Cardiac muscle cell (in vitro differentiated cells and primary cell): ENCODE data around the gene PNPO. TPM values are rescaled to one million over a fixed set of nuclear protein-coding genes. Genes with fewer than 3 reads are reported as not detected.
A peak's percentile ranks its signal among the peaks of the same experiment; 100 is the strongest.

Experiments
- DNase-seq, 2 donors: peaks; one replicate each; pipeline versions ENCODE4 v3.0.0 to v3.0.0-alpha.2; 2010 to 2017; ENCODE audit warnings: low read depth in 1 of 2, low spot score in 1 of 2
- H3K27ac ChIP-seq: fragments of 200-600 bp; sonication (generic); 2 replicates; pipeline ENCODE4 v1.5.1; 2016
- H3K27me3 ChIP-seq: fragments of 200-600 bp; sonication (generic); 2 replicates; pipeline ENCODE4 v1.6.0; 2016; ENCODE audit warnings: control low read depth
- H3K36me3 ChIP-seq: fragments of 200-600 bp; sonication (generic); 2 replicates; pipeline ENCODE4 v1.5.1; 2016; ENCODE audit warnings: control low read depth
- H3K4me1 ChIP-seq: fragments of 200-600 bp; sonication (generic); 2 replicates; pipeline ENCODE4 v1.8.1; 2017; ENCODE audit warnings: low read depth, mild to moderate bottlenecking, mixed run types
- H3K4me3 ChIP-seq: fragments of 200-600 bp; sonication (generic); 2 replicates; pipeline ENCODE4 v1.5.1; 2016; ENCODE audit warnings: mild to moderate bottlenecking
- H3K9me3 ChIP-seq: fragments of 200-600 bp; sonication (generic); 2 replicates; pipeline ENCODE4 v1.5.1; 2017; ENCODE audit warnings: low read depth, mild to moderate bottlenecking, control low read depth
- CTCF ChIP-seq: IDR thresholded peaks from 2 replicates; pipeline ENCODE4 v1.5.1; 2012; ENCODE audit warnings: low read depth, mild to moderate bottlenecking, low read length
- polyA plus RNA-seq: library from polyadenylated mRNA; unstranded; fragments of >200 nt; fragmentation: Nextera tagmentation; extraction: Ambion mirVana; gene quantifications from 2 replicates; pipeline ENCODE4 v1.2.1, GENCODE V29; 2016
- total RNA-seq: library from RNA; depleted of rRNA; stranded (reverse); fragments of >200 nt; gene quantifications from 2 replicates; pipeline ENCODE4 v1.2.3, GENCODE V29; 2016

The PNPO gene
- total and polyA plus RNA-seq, 2 experiments from 2014 or later = 11.7 to 12.9 TPM

- Histone ChIP-seq H3K36me3 (no peaks in the 10 kb centered on the region), H3K27ac (no peak overlapping the region), H3K9me3 (no peaks in the 10 kb centered on the region), H3K4me1 (no peaks in the 10 kb centered on the region), H3K4me3 (no peak overlapping the region), H3K27me3 (no peaks in the 10 kb centered on the region)
- no peak for TF ChIP-seq CTCF
- DNase-seq = no peak
These were observed 24.7 kb downstream of the PNPO start for GRCh38 chr17:47966079-47966519.

- Histone ChIP-seq H3K27ac (no peak overlapping the region), H3K36me3 (no peaks in the 10 kb centered on the region), H3K27me3 (no peaks in the 10 kb centered on the region), H3K4me3 (no peak overlapping the region), H3K9me3 (no peaks in the 10 kb centered on the region), H3K4me1 (no peaks in the 10 kb centered on the region)
- TF ChIP-seq CTCF = no peak
- DNase-seq = peak in 1 of 2 donors; percentile 70
These were observed 26.4 kb downstream of the PNPO start for GRCh38 chr17:47967607-47968252.

GRCh38 chr17:47968836-47969235, 27.5 kb downstream of the PNPO start:
- Histone ChIP-seq H3K36me3 (no peaks in the 10 kb centered on the region), H3K4me1 (no peaks in the 10 kb centered on the region), H3K9me3 (no peaks in the 10 kb centered on the region), H3K27ac (no peak overlapping the region), H3K4me3 (no peak overlapping the region), H3K27me3 (no peaks in the 10 kb centered on the region)
- TF ChIP-seq CTCF = no peak
- no peak for DNase-seq

GRCh38 chr17:47969930-47970724, 28.8 kb downstream of the PNPO start:
- H3K4me3 ChIP-seq = no peak overlapping the region
- no peaks in the 10 kb centered on the region for H3K27me3 ChIP-seq
- TF ChIP-seq CTCF = no peak
- H3K27ac ChIP-seq = no peak overlapping the region
- H3K4me1 ChIP-seq = no peaks in the 10 kb centered on the region
- H3K36me3 ChIP-seq = peaks cover 9% of the 10 kb centered on the region
- no peaks in the 10 kb centered on the region for H3K9me3 ChIP-seq
- no peak for DNase-seq

DNA sequence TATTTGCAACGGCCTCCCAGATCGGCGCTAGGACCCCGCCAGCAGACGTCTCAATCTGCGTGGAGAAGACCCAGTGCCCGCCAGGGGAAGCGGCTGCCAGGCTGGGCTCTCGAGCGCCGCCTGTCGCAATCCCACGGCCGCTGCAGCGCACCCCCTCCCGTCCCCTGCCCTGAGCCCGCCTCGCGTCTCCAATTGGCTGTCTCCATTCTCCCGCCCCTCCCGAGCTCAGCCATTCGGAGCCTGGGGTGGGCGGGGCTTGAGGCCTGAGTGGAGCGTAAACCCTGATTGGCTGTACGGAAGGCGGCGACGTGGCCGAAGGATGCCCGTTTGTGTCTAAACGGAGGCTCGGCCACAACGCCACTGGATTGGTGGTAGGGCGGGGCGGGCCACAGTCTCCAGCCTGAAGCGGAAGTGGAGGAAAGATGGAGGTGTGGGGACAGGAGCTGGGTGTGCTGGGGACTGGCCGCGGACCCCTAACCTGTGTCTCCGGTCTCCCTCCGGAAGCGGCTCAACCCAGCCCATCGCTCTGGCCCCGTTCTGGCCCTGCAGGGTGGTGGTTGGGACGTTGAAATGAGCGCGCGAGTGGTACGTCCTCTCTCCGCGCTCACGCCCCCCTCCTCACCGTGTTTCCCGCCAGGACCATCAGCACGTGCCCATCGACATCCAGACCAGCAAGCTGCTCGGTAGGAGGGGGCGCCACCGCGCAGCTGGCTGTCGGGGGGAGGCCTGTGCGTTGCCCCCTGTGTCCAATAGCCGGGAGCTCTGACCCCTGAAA, 29.5 kb downstream of the PNPO start, which contains the start of gene CDK5RAP3:
CDK5RAP3 (plus strand) TSS at position 389 of the 775 bp plus-strand sequence; CDS start at position 423, 34 bp downstream.
- H3K27ac ChIP-seq = peak within 1 kb of the TSS; percentile 21
- H3K36me3 ChIP-seq = peaks cover 12% of the 10 kb centered on the region
- peak; percentile 100 for DNase-seq
- H3K27me3 ChIP-seq = no peaks in the 10 kb centered on the region
- no peaks in the 10 kb centered on the region for H3K4me1 ChIP-seq
- TF ChIP-seq CTCF = peak; percentile 90
- H3K4me3 ChIP-seq = peak within 1 kb of the TSS; percentile 78
- no peaks in the 10 kb centered on the region for H3K9me3 ChIP-seq
